Body of pancreas (tissue), 4 donors: Measurements from ENCODE around the gene TVP23C. TPM values are rescaled to one million over a fixed set of nuclear protein-coding genes. Genes with fewer than 3 reads are reported as not detected.
"Not testable (repeated sequence)": the region's sequence is repeated elsewhere in the genome, so short reads cannot be mapped to it uniquely, and the experiment has no call there.

Experiments used
- ATAC-seq: fragments of 150-250 bp; one replicate; pipeline ENCODE4 v1.9.1; 2016
- DNase-seq, 4 donors: peaks; one replicate each; pipeline ENCODE4 v3.0.0-alpha.2; 2019
- H3K27ac ChIP-seq, 4 donors: fragments of 200-600 bp; sonication (generic); 1 replicate in 3 of 4; 2 replicates in 1 of 4; pipeline versions ENCODE4 v1.5.1 to v1.6.1; 2016 to 2019; ENCODE audit warnings: mild to moderate bottlenecking in 1 of 4, mixed read lengths in 1 of 4, moderate library complexity in 1 of 4
- H3K27me3 ChIP-seq, 2 donors: fragments of 200-600 bp; sonication (generic); one replicate each; pipeline ENCODE4 v1.6.0; 2016; ENCODE audit warnings: mild to moderate bottlenecking in 1 of 2
- H3K36me3 ChIP-seq, 2 donors: fragments of 200-600 bp; sonication (generic); replicated peaks in 1 of 2; 2 replicates each; pipeline ENCODE4 v1.5.1; 2016; ENCODE audit warnings: low read depth in 2 of 2; ENCODE audit not compliant: insufficient read depth in 1 of 2
- H3K4me1 ChIP-seq: fragments of 200-600 bp; sonication (generic); one replicate; pipeline ENCODE4 v1.6.0; 2016
- H3K4me3 ChIP-seq, 2 donors: fragments of 200-600 bp; sonication (generic); 1 replicate in 1 of 2; 2 replicates in 1 of 2; pipeline ENCODE4 v1.5.1; 2016 to 2019
- H3K9me3 ChIP-seq, 3 donors: fragments of 200-600 bp; sonication (generic); 1 replicate in 2 of 3; 2 replicates in 1 of 3; pipeline ENCODE4 v1.5.1; 2016
- CTCF ChIP-seq, 7 experiments: fragments of 450-650 bp in 4 of 7; fragments of 200-600 bp in 3 of 7; sonication (generic) in 3 of 7; IDR thresholded peaks; one replicate each; pipeline ENCODE4 v1.5.1; 2016 to 2019; ENCODE audit warnings: antibody characterized with exemption in 7 of 7
- POLR2A ChIP-seq, 3 donors: fragments of 450-650 bp; IDR thresholded peaks; one replicate each; pipeline ENCODE4 v1.6.1; 2016; ENCODE audit warnings: antibody characterized with exemption in 3 of 3, mild to moderate bottlenecking in 2 of 3
- WGBS, 2 donors: methylation state at CpG; one replicate each; pipeline ENCODE4 v1.1.5; 2017; 5-methylcytosine and 5-hydroxymethylcytosine counted together
- intact Hi-C: fragments of 100-400 bp; cut with DNase I; formaldehyde crosslinking; loops from one replicate; pipeline ENCODE4 v1.15.1; 2023
- total RNA-seq, 2 donors: library from RNA; depleted of rRNA; stranded (reverse); fragments of >200 nt; gene quantifications; one replicate each; pipeline ENCODE4 v1.1.0, GENCODE V29; 2016

The TVP23C gene
- total RNA-seq, 2 donors from 2014 or later: 31.4 to 53.7 TPM

- H3K27me3 ChIP-seq, H3K9me3 ChIP-seq, H3K36me3 ChIP-seq, H3K4me1 ChIP-seq, intact Hi-C loops, H3K27ac ChIP-seq, H3K4me3 ChIP-seq: not testable (repeated sequence)
- peak in 1 of 4 donors; percentile 41 for DNase-seq
- ATAC-seq: peak; percentile 52
- TF ChIP-seq CTCF (IDR thresholded peaks at IDR 0.05): peak; percentile 17 to 60 (median 50)
- WGBS, 2 donors: 48 to 58% methylated on average over 7 to 8 of the region's 8 CpGs
Measured at GRCh38 chr17:15526292-15527218, 36.7 kb downstream of the TVP23C start.

DNA sequence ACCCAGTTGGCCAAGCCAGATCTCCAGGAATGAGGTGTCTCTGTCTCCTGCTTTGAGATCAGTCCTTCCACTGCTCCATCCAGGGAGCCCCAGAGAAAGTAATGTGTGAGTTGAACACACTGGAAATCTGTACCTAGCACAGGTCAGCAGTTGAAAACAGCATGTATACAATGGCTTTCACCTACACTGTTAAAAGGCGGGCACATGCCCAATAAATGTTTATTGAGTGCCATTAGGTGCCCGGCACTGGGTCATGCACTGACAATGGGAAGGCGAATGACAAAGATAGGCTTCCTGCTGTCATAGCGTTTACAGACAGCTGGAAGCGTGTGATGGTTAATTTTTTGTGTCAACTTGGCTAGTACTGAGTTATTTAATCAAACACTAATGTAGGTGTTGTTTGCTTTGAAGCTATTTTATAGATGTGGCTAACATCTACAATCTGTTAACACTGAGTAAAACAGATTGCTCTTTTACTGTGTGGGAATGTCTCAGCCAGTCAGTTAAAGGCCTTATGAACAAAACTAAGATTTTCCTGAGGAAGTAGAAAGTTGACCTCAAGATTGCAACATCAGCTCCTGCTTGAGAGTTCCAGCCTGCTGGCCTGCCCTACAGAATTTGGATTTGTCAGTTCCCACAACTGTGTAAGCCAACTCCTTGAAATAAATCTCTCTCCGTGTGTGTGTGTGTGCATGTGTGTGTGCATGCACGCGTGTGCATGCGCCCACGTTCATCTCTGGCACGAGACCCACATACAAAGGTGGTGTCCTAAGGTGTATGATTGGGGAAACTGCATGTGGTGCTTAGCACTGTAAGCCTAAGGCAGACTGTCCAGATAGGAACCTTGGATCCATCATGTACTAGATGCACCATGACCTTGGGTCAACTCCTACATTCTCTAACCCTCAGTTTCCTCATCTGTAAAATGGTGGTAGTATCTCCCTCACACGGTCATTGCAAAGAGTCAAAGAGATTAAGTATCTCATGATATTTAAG lies 38.0 kb downstream of the TVP23C start:
- H3K4me1 ChIP-seq, H3K27ac ChIP-seq, H3K36me3 ChIP-seq, H3K27me3 ChIP-seq, intact Hi-C loops, H3K9me3 ChIP-seq, H3K4me3 ChIP-seq: not testable (repeated sequence)
- 71 to 89% methylated on average over 5 to 9 of the region's 12 CpGs for WGBS, 2 donors
- DNase-seq: peak in 1 of 4 donors; percentile 48
- peak; percentile 30 for ATAC-seq

DNA sequence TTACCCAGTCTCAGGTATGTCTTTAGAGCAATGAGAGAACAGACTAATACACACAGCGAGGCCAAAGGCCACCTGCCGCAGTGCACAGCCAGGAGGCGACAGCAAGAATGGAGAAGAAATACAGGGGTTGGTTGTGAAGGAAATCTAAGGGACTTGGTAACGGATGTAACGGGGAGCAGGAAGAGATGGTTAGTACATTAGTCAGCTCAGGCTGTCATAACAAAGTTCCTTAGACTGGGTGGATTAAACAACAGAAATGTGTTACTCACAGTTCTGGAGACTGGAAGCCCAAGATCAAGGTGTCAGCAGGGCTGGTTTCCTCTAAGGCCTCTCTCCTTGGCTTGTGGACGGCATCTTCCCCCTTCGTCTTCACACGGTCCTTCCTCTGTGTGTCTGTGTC lies 47.1 kb downstream of the TVP23C start:
- H3K9me3 ChIP-seq: no peaks in the 10 kb centered on the region
- peaks cover 4% of the 10 kb centered on the region for H3K4me1 ChIP-seq
- peaks cover 0 to 2% of the 10 kb centered on the region in 2 donors for H3K36me3 ChIP-seq
- H3K27ac ChIP-seq: no peak overlapping the region
- no peak overlapping the region for H3K4me3 ChIP-seq
- WGBS, 2 donors: 92 to 96% methylated on average over 8 of the region's 8 CpGs
- TF ChIP-seq CTCF (IDR thresholded peaks at IDR 0.05): no peak
- no peaks in the 10 kb centered on the region for H3K27me3 ChIP-seq
- DNase-seq: no peak
- ATAC-seq: no peak
- intact Hi-C loops: no loop called here

GRCh38 chr17:15514469-15514868 lies 48.8 kb downstream of the TVP23C start:
- Histone ChIP-seq H3K4me1 (peaks cover 4% of the 10 kb centered on the region), H3K36me3 (peaks cover 0 to 2% of the 10 kb centered on the region in 2 donors), H3K27ac (no peak overlapping the region), H3K4me3 (no peak overlapping the region), H3K9me3 (no peaks in the 10 kb centered on the region), H3K27me3 (no peaks in the 10 kb centered on the region)
- DNase-seq (no peak), ATAC-seq (no peak)
- no peak for TF ChIP-seq POLR2A (IDR thresholded peaks at IDR 0.05)
- no peak for TF ChIP-seq CTCF (IDR thresholded peaks at IDR 0.05)
- intact Hi-C loops: no loop called here
- WGBS, 2 donors: 28 to 33% methylated on average over 2 of the region's 2 CpGs

DNA sequence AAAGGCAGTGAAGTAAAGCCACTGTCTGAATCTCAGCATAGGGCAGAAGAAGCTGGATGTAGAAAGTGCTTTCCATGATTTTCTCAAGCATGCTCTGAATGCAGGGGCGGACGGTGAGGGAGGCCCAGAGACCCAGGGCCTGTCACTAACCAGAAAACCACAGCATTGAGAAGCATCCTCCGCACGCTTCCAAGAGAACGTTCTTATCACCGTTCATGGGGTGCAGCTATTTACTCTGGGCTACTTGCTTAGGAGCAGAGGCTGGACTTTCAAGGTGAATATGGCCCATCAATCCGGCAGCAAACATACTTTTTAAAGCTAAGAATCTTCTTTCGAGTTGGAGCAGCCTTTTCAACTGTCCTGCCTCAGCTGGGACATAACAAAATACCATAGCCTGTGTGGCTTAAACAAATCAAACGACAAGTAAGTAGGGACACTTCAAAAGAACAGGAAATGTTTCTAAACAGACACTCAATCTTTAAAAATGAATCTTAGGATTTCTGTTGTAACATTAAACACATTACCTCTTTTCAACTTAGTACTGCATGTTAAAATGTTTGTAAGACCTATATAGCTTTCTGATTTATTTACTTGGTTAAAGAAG lies 49.3 kb downstream of the TVP23C start:
- Histone ChIP-seq H3K4me3 (no peak overlapping the region), H3K27ac (no peak overlapping the region), H3K9me3 (no peaks in the 10 kb centered on the region), H3K27me3 (no peaks in the 10 kb centered on the region), H3K36me3 (peaks cover 0 to 2% of the 10 kb centered on the region in 2 donors), H3K4me1 (peaks cover 4% of the 10 kb centered on the region)
- intact Hi-C loops: no loop called here
- TF ChIP-seq POLR2A (IDR thresholded peaks at IDR 0.05) (no peak), CTCF (IDR thresholded peaks at IDR 0.05) (no peak)
- ATAC-seq: no peak
- WGBS, 2 donors: 69 to 80% methylated on average over 9 of the region's 9 CpGs
- DNase-seq: no peak
